Urinary bladder (tissue), 4 donors: Measurements from ENCODE around the gene FHL1. TPM values are rescaled to one million over a fixed set of nuclear protein-coding genes. Genes with fewer than 3 reads are reported as not detected.
"Not testable (repeated sequence)": the region's sequence is repeated elsewhere in the genome, so short reads cannot be mapped to it uniquely, and the experiment has no call there.

Experiments used
- DNase-seq: peaks from one replicate; pipeline ENCODE4 v3.0.0-alpha.2; 2015; ENCODE audit errors: extremely low spot score
- H3K27ac ChIP-seq: one replicate; pipeline ENCODE4 v1.5.1; 2013; ENCODE audit warnings: low read depth, mild to moderate bottlenecking, moderate library complexity
- H3K36me3 ChIP-seq: one replicate; pipeline ENCODE4 v1.6.1; 2013; ENCODE audit warnings: mild to moderate bottlenecking, moderate library complexity; ENCODE audit not compliant: insufficient read depth
- H3K4me1 ChIP-seq: one replicate; pipeline ENCODE4 v1.6.1; 2013; ENCODE audit warnings: mild to moderate bottlenecking, moderate library complexity; ENCODE audit not compliant: insufficient read depth
- H3K4me3 ChIP-seq: one replicate; pipeline ENCODE4 v1.5.1; 2013; ENCODE audit warnings: low read depth, low read length
- WGBS: extraction: QIAGEN DNeasy Blood & Tissue Kit; methylation state at CpG from one replicate; pipeline ENCODE4 v1.1.7; 2013; 5-methylcytosine and 5-hydroxymethylcytosine counted together
- polyA plus RNA-seq: library from polyadenylated mRNA; stranded (reverse); fragments of 200-250 nt; gene quantifications from one replicate; pipeline ENCODE4 v1.2.3, GENCODE V29; 2013
- total RNA-seq: library from RNA; depleted of rRNA; stranded (reverse); fragments of >200 nt; gene quantifications from one replicate; pipeline ENCODE4 v1.2.3, GENCODE V29; 2014
- donor health status: healthy with polysubstance abuse.
- donor health status: healthy.

FHL1 gene
- 578 TPM for total RNA-seq
- polyA plus RNA-seq: 736 TPM

- Histone ChIP-seq H3K27ac (peak within 1 kb of the TSS; percentile 95), H3K4me3 (peak within 1 kb of the TSS; percentile 91), H3K36me3 (no peaks in the 10 kb centered on the region), H3K4me1 (no peaks in the 10 kb centered on the region)
- WGBS: 1% methylated on average over 68 of the region's 84 CpGs
- DNase-seq: no peak
Measured at GRCh38 chrX:136147315-136147901, at the start of gene FHL1. TSS of gene FHL1 (plus strand) at chrX:136147533.

- Histone ChIP-seq H3K27ac (no peak overlapping the region), H3K4me3 (no peak overlapping the region), H3K4me1 (no peaks in the 10 kb centered on the region), H3K36me3 (no peaks in the 10 kb centered on the region)
- no peak for DNase-seq
- WGBS: 96% methylated on average over 44 of the region's 44 CpGs
Measured at GRCh38 chrX:136097871-136098805, 49.2 kb upstream of the FHL1 start.

- Histone ChIP-seq H3K4me3 (no peak overlapping the region), H3K4me1 (no peaks in the 10 kb centered on the region), H3K36me3 (no peaks in the 10 kb centered on the region), H3K27ac (no peak overlapping the region)
- DNase-seq: no peak
- 65% methylated on average over 1 of the region's 1 CpG for WGBS
Measured at GRCh38 chrX:136104936-136105335, 42.4 kb upstream of the FHL1 start.

GRCh38 chrX:136106920-136107528 lies 40.3 kb upstream of the FHL1 start:
- Histone ChIP-seq H3K36me3 (no peaks in the 10 kb centered on the region), H3K4me1 (no peaks in the 10 kb centered on the region), H3K27ac (no peak overlapping the region), H3K4me3 (no peak overlapping the region)
- WGBS: 83% methylated on average over 11 of the region's 11 CpGs
- no peak for DNase-seq

- 98% methylated on average over 1 of the region's 1 CpG for WGBS
- H3K4me3 ChIP-seq, DNase-seq, H3K27ac ChIP-seq, H3K36me3 ChIP-seq, H3K4me1 ChIP-seq: not testable (repeated sequence)
Measured at GRCh38 chrX:136108905-136109304, 38.4 kb upstream of the FHL1 start.

GRCh38 chrX:136112286-136112685 lies 35.0 kb upstream of the FHL1 start:
- 0% methylated on average over 1 of the region's 1 CpG for whole genome bisulfite sequencing
- Histone ChIP-seq H3K4me3 (no peak overlapping the region), H3K4me1 (no peaks in the 10 kb centered on the region), H3K27ac (no peak overlapping the region), H3K36me3 (no peaks in the 10 kb centered on the region)
- no peak for DNase-seq

- Histone ChIP-seq H3K4me3 (no peak overlapping the region), H3K27ac (no peak overlapping the region), H3K36me3 (no peaks in the 10 kb centered on the region), H3K4me1 (no peaks in the 10 kb centered on the region)
- DNase-seq: no peak
Measured at GRCh38 chrX:136112778-136113177, 34.6 kb upstream of the FHL1 start.

GRCh38 chrX:136115126-136115903 lies 32.0 kb upstream of the FHL1 start:
- DNase-seq: no peak
- H3K27ac ChIP-seq: no peak overlapping the region
- no peaks in the 10 kb centered on the region for H3K36me3 ChIP-seq
- 21% methylated on average over 5 of the region's 5 CpGs for WGBS
- no peaks in the 10 kb centered on the region for H3K4me1 ChIP-seq
- H3K4me3 ChIP-seq: no peak overlapping the region

GRCh38 chrX:136115904-136116297 lies 31.4 kb upstream of the FHL1 start:
- no peaks in the 10 kb centered on the region for H3K36me3 ChIP-seq
- DNase-seq: no peak
- no peak overlapping the region for H3K27ac ChIP-seq
- WGBS: 67% methylated on average over 3 of the region's 3 CpGs
- H3K4me3 ChIP-seq: no peak overlapping the region
- no peaks in the 10 kb centered on the region for H3K4me1 ChIP-seq

GRCh38 chrX:136121788-136122187 lies 25.5 kb upstream of the FHL1 start:
- no peak overlapping the region for H3K27ac ChIP-seq

GRCh38 chrX:136122207-136122606 lies 25.1 kb upstream of the FHL1 start:
- no peak overlapping the region for H3K4me3 ChIP-seq
- no peak overlapping the region for H3K27ac ChIP-seq
- no peaks in the 10 kb centered on the region for H3K4me1 ChIP-seq
- no peaks in the 10 kb centered on the region for H3K36me3 ChIP-seq
- no peak for DNase-seq
- 83% methylated on average over 2 of the region's 2 CpGs for WGBS

More at GRCh38 chrX:136121788-136122187, 25.5 kb upstream of the FHL1 start:
- H3K4me1 ChIP-seq: no peaks in the 10 kb centered on the region
- no peak overlapping the region for H3K4me3 ChIP-seq
- H3K36me3 ChIP-seq: no peaks in the 10 kb centered on the region
- no peak for DNase-seq
- 14% methylated on average over 1 of the region's 1 CpG for WGBS

- no peak for DNase-seq
- no peaks in the 10 kb centered on the region for H3K4me1 ChIP-seq
- no peak overlapping the region for H3K4me3 ChIP-seq
- no peak overlapping the region for H3K27ac ChIP-seq
- 97% methylated on average over 11 of the region's 11 CpGs for WGBS
- H3K36me3 ChIP-seq: no peaks in the 10 kb centered on the region
Measured at GRCh38 chrX:136125106-136125505, 22.2 kb upstream of the FHL1 start.

GRCh38 chrX:136126371-136126770 lies 21.0 kb upstream of the FHL1 start:
- H3K27ac ChIP-seq: no peak overlapping the region
- WGBS: 49% methylated on average over 6 of the region's 6 CpGs
- no peak for DNase-seq

More at GRCh38 chrX:136126371-136126770, 21.0 kb upstream of the FHL1 start:
- Histone ChIP-seq H3K4me1 (no peaks in the 10 kb centered on the region), H3K4me3 (no peak overlapping the region), H3K36me3 (no peaks in the 10 kb centered on the region)
